ENCODE data around the gene LUZP4.

LUZP4 gene

GRCh38 chrX:115261148-115261547 lies 28.4 kb upstream of the LUZP4 start:
- DNase-seq (ENCODE audit: insufficient read length, low spot score): no peak
- FAIRE-seq: no peak
- no peak for TF ChIP-seq CTCF (IDR thresholded peaks at IDR 0.05; ENCODE audit: insufficient read depth, missing control alignments)

GRCh38 chrX:115264009-115264408 lies 25.5 kb upstream of the LUZP4 start:
- TF ChIP-seq CTCF (IDR thresholded peaks at IDR 0.05; ENCODE audit: insufficient read depth, missing control alignments): no peak
- no peak for FAIRE-seq

GRCh38 chrX:115266300-115266699 lies 23.2 kb upstream of the LUZP4 start:
- DNase-seq (ENCODE audit: insufficient read length, low spot score) (no peak), FAIRE-seq (no peak)
- TF ChIP-seq CTCF (IDR thresholded peaks at IDR 0.05; ENCODE audit: insufficient read depth, missing control alignments): no peak

More at GRCh38 chrX:115264009-115264408, 25.5 kb upstream of the LUZP4 start:
- no peak for DNase-seq (ENCODE audit: insufficient read length, low spot score)

GRCh38 chrX:115268421-115268820 lies 21.1 kb upstream of the LUZP4 start:
- TF ChIP-seq CTCF (IDR thresholded peaks at IDR 0.05; ENCODE audit: insufficient read depth, missing control alignments): no peak
- no peak for FAIRE-seq
- DNase-seq (ENCODE audit: insufficient read length, low spot score): no peak

GRCh38 chrX:115269051-115269683 lies 20.3 kb upstream of the LUZP4 start:
- DNase-seq (ENCODE audit: insufficient read length, low spot score) (no peak), FAIRE-seq (no peak)
- no peak for TF ChIP-seq CTCF (IDR thresholded peaks at IDR 0.05; ENCODE audit: insufficient read depth, missing control alignments)

GRCh38 chrX:115284877-115285276 lies 4.6 kb upstream of the LUZP4 start:
- FAIRE-seq (no peak), DNase-seq (ENCODE audit: insufficient read length, low spot score) (no peak)

More at GRCh38 chrX:115284877-115285276, 4.6 kb upstream of the LUZP4 start:
- no peak for TF ChIP-seq CTCF (IDR thresholded peaks at IDR 0.05; ENCODE audit: insufficient read depth, missing control alignments)

Data from D721Med (cell line).